ENCODE results near the gene NFX1.

DNA sequence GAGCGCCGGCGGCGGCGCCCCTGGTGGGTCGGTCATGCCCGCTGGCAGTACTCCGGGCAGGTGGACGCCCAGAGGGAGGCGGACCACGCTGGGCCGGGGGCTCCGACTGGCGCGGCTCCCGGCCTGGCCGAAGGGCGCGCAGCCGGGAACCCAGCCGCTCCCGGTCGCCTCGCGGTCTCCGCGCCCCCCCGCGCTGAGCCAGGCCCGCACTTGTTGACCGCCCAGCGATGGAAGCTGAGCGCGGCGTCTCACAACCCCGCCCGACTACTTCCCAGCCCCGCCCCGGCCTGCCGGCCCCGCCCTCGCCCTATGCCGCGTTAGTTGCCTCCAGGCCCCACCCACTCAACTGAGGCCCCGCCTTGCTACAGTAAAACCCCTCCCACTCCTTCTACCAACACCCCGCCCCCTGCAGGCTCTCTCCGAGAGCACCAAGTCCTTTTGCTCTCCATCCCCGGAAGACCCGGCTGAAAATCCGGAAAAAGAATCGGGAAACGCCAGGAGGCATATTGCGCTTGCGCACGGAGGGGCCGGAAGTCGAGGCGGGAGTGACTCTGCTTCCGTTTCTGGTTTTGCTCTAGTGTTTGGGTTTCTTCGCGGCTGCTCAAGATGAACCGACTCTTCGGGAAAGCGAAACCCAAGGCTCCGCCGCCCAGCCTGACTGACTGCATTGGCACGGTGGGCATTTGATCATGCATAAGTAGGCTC, 25.7 kb upstream of the NFX1 start, which contains the start of the genes BAG1 and CHMP5:
- TF ChIP-seq EZH2 (IDR thresholded peaks at IDR 0.05) = no peak
- TF ChIP-seq POLR2AphosphoS5 (IDR thresholded peaks at IDR 0.05; ENCODE audit: borderline replicate concordance, low read depth, low read length) = peak; percentile 87; the same call in 1 of the 2 replicates
